Brain microvascular endothelial cell (primary cell): Measurements from ENCODE around the gene ZSWIM1.

Experiments used
- DNase-seq: peaks from one replicate; pipeline ENCODE4 v3.0.0-alpha.2; 2020
- H3K27ac ChIP-seq: fragments of 250-450 bp; sonication (Bioruptor Pico); 2 replicates; pipeline ENCODE4 v1.5.1; 2020; ENCODE audit warnings: mild to moderate bottlenecking, moderate library complexity
- H3K27me3 ChIP-seq: fragments of 250-450 bp; sonication (Bioruptor Pico); replicated peaks from 2 replicates; pipeline ENCODE4 v1.5.1; 2020; ENCODE audit warnings: mild to moderate bottlenecking
- H3K36me3 ChIP-seq: fragments of 250-450 bp; sonication (Bioruptor Pico); replicated peaks from 2 replicates; pipeline ENCODE4 v1.5.1; 2020; ENCODE audit warnings: mild to moderate bottlenecking
- H3K4me3 ChIP-seq: 2 replicates; pipeline ENCODE4 v1.5.1; 2011; ENCODE audit warnings: low read depth, mild to moderate bottlenecking, control low read depth, low read length, moderate library complexity
- CTCF ChIP-seq: IDR thresholded peaks from 2 replicates; pipeline ENCODE4 v1.5.1; 2011; ENCODE audit warnings: low read depth, mild to moderate bottlenecking, moderate library complexity, low read length, control low read depth, inconsistent platforms; ENCODE audit errors: missing control alignments
- in situ Hi-C: cut with HindIII; loops from 2 replicates; pipeline ENCODE4 v1.10.0; 2017; ENCODE audit warnings: low sequenced_read_pairs, low pct_ligation_motif_present

ZSWIM1 gene

DNA sequence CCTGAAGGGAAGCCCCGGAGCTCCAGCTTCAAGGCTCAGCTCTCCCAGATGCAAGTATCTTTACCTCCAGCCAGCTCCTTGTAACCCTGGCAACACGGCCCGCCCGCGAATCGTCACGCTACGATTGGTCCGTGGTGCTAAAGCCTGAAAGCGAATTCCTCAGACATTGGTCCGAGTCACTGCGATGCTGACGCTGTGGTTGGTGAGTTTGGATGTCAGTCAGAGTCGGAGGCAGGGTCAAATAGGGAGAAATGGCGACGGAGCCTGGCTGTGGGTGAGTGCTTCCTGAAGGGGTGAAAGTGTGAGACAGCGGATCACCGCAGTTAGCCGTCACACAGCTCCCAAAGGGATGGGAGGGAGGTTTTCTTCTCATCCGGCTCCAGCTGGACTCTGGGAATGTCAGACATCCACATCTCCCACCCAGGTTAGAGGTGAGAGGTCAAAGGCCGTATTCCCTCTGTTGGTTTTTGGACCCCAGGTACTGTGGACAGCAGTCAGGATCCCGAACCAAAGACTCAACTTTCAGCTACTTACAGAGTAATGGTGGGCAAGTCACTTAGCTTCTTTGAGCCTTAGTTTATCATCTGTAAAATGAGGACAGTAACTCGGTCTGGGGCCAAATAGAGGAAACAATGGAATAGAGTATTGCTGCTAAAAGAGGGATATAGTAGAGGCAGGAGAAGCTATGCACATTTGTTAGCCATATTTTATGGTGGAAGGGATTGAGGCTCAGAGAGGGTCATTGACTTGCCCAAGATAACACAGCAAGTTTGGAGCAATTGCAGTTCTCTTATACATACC lies at the start of gene ZSWIM1:
Gene ZSWIM1 (plus strand): TSS at position 240 of the 801 bp plus-strand sequence. CDS start 1,366 bp downstream, outside the sequence.
- in situ Hi-C loops = no loop called here
- Histone ChIP-seq H3K36me3 (peaks cover 12% of the 10 kb centered on the region), H3K27me3 (no peaks in the 10 kb centered on the region), H3K4me3 (peak within 1 kb of the TSS; percentile 97), H3K27ac (peak within 1 kb of the TSS; percentile 63)
- DNase-seq = peak; percentile 99
- no peak for TF ChIP-seq CTCF

DNA sequence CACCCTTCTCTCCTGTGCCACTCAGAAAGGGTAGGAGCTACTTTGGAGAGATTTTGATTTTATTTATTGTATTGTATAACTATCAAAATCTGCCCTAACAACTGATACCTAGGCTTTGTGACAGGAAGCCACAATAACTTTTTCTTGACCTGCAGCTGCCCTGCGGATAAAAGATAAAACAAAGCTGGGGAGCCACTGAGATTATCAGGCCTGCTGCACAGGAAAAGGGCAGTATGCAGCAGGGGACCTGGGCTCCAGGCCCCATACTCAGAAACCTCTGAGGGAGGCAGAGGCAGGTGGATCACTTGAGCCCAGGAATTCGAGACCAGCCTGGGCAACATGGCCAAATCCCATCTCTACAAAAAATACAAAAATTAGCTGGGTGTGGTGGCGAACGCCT lies 48.4 kb upstream of the ZSWIM1 start:
- H3K4me3 ChIP-seq = no peak overlapping the region
- H3K36me3 ChIP-seq = peaks cover 5% of the 10 kb centered on the region
- TF ChIP-seq CTCF = no peak
- DNase-seq = no peak
- in situ Hi-C loops = no loop called here
- H3K27ac ChIP-seq = no peak overlapping the region
- H3K27me3 ChIP-seq = no peaks in the 10 kb centered on the region

DNA sequence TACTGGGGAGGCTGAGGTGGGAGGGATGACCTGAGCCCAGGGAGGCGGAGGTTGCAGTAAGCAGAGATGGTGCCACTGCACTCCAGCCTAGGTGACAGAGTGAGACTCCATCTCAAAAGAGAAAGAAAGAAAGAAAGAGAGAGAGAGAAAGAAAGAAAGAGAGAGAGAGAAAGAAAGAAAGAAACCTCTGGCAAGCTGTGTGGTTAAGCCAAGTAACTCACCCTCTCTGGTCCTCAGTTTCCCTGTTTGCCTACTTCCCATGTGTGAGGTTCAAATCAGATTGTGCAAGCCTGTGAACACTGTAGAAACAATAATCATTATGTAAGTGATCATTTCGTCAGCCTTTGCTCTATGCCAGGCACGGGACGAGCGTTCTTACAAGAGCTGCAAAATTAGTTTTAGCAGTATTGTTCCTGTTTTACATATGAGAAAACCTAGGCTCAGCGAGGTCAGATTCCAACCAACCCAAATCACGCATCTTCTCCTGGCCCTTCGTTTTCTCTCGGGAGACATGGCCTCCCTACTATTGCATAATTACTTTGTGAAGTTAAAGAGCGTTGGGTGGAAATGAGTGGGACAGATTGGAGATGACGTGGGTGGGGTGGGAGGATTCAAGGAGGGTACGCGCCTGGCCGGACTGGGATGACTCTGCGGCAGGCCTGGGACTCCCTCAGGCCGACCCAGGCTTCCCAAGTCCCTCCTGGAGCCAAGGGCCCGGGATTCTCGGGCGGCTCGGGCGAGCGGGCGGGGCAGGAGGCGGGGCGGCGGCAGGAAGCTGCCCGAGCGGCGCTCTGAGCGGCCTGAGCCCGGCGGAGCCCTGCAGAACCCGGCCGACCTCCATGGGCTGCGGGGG lies 47.8 kb upstream of the ZSWIM1 start, which contains the start of gene SNX21:
Gene SNX21 (plus strand): TSS at position 770 of the 853 bp plus-strand sequence. CDS start 121 bp downstream, outside the sequence.
- in situ Hi-C loops = no loop called here
- DNase-seq = peak; percentile 81

DNA sequence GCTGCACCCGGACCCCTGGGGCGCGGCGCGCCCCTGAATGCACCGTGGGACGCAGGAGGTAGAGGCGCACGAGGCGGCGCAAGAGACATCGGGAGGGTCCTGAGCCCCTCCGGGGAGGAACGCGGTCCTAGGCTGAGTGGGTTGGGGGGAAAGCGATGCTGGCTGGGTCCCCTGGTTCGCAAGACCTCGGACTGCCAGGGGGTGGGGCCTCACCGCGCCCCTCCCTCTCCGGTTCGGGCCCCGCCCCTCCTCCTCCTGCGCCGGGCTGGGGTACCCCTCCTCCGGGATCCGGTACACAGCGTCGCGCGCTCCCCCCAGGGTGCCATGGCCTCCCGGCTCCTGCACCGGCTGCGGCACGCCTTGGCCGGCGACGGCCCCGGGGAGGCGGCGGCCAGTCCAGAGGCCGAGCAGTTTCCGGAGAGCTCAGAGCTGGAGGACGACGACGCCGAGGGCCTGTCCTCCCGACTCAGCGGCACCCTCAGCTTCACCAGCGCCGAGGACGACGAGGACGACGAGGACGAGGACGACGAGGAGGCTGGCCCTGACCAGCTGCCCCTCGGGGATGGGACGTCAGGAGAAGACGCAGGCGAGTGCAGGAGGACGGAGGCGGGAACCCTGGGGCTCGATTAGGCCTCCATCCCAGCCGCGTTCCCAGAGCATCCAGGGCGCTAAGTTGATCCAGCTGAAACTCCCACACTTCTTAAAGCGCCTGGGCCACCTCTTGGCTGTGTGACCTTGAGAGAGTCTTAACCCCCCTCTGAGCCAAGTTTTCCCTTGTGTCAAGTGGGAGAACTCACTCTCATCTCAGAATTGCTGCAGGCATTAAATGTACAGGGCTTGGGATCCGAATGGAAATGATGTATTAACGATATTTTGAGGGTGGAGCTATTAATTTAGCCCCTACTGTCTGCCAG lies 46.9 kb upstream of the ZSWIM1 start:
- no peak for DNase-seq
- H3K36me3 ChIP-seq = peaks cover 5% of the 10 kb centered on the region
- peak overlapping the region; percentile 45 for H3K27ac ChIP-seq
- H3K4me3 ChIP-seq = peak overlapping the region; percentile 70
- TF ChIP-seq CTCF = no peak
- H3K27me3 ChIP-seq = no peaks in the 10 kb centered on the region
- in situ Hi-C loops = no loop called here

More for the DNA sequence above, 47.8 kb upstream of the ZSWIM1 start, which contains the start of gene SNX21:
- Histone ChIP-seq H3K4me3 (peak within 1 kb of the TSS; percentile 70), H3K27ac (peak within 1 kb of the TSS; percentile 45), H3K27me3 (no peaks in the 10 kb centered on the region), H3K36me3 (peaks cover 5% of the 10 kb centered on the region)
- no peak for TF ChIP-seq CTCF

DNA sequence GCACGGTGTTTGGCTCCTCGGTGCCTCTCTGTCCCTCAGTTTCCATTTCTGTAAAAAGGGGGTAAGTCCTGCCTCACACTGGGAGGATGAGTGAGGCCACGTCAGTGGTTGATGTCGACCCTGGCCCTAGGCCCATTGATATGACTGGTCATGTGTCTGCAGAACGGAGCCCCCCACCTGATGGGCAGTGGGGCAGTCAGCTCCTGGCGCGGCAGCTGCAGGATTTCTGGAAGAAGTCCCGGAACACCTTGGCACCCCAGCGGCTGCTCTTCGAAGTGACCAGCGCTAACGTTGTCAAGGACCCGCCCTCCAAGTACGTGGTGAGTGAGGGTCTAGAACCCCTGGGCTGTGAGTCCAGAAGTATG lies 46.2 kb upstream of the ZSWIM1 start:
- DNase-seq = no peak
- Histone ChIP-seq H3K36me3 (peaks cover 5% of the 10 kb centered on the region), H3K27ac (no peak overlapping the region), H3K27me3 (no peaks in the 10 kb centered on the region), H3K4me3 (peak overlapping the region; percentile 70)
- no peak for TF ChIP-seq CTCF
- in situ Hi-C loops = no loop called here
